ENCODE results near the gene USP35. TPM values are rescaled to one million over a fixed set of nuclear protein-coding genes. Genes with fewer than 3 reads are reported as not detected.
A peak's percentile ranks its signal among the peaks of the same experiment; 100 is the strongest.
"Not testable (repeated sequence)": the region's sequence is repeated elsewhere in the genome, so short reads cannot be mapped to it uniquely, and the experiment has no call there.

Gene USP35
- total and polyA plus RNA-seq, 2 donors (not counting 1 experiment from before 2014, with no cell fraction given), result 4.6 to 13.0 TPM

- no peaks in the 10 kb centered on the region for H3K79me2 ChIP-seq (ENCODE audit: control insufficient read depth, insufficient read depth, low read length)
- H3K9ac ChIP-seq (ENCODE audit: insufficient read depth, low read length), result no peak overlapping the region
- no peaks in the 10 kb centered on the region for H3K27me3 ChIP-seq (ENCODE audit: control insufficient read depth, insufficient read depth, low read length)
- no peaks in the 10 kb centered on the region for H4K20me1 ChIP-seq (ENCODE audit: control insufficient read depth, extremely low read depth, insufficient read depth, low read length)
- no peaks in the 10 kb centered on the region for H3K9me3 ChIP-seq (ENCODE audit: control insufficient read depth, insufficient read depth, low read depth, low read length)
- H3K4me2 ChIP-seq (ENCODE audit: extremely low read depth, insufficient read depth, low read length), result no peak overlapping the region
- no peaks in the 10 kb centered on the region for H3K4me1 ChIP-seq (ENCODE audit: control insufficient read depth, extremely low read depth, insufficient read depth, low read length)
- no peak overlapping the region for H2AFZ ChIP-seq (ENCODE audit: low read length)
- DNase-seq (ENCODE audit: low read depth in 2 of 2), result no peak
- H3K36me3 ChIP-seq (ENCODE audit: control insufficient read depth, insufficient read depth, low read length), result no peaks in the 10 kb centered on the region
- TF ChIP-seq, protein P1, sequence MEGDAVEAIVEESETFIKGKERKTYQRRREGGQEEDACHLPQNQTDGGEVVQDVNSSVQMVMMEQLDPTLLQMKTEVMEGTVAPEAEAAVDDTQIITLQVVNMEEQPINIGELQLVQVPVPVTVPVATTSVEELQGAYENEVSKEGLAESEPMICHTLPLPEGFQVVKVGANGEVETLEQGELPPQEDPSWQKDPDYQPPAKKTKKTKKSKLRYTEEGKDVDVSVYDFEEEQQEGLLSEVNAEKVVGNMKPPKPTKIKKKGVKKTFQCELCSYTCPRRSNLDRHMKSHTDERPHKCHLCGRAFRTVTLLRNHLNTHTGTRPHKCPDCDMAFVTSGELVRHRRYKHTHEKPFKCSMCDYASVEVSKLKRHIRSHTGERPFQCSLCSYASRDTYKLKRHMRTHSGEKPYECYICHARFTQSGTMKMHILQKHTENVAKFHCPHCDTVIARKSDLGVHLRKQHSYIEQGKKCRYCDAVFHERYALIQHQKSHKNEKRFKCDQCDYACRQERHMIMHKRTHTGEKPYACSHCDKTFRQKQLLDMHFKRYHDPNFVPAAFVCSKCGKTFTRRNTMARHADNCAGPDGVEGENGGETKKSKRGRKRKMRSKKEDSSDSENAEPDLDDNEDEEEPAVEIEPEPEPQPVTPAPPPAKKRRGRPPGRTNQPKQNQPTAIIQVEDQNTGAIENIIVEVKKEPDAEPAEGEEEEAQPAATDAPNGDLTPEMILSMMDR (conservative IDR thresholded peaks at IDR 0.05 in 1 of 2, IDR thresholded peaks at IDR 0.05 in 1 of 2; ENCODE audit: low read depth in 1 of 2, low read length in 2 of 2), result no peak
- no peak for TF ChIP-seq EZH2 (IDR thresholded peaks at IDR 0.05; ENCODE audit: low read length, missing control alignments)
- H3K27ac ChIP-seq (ENCODE audit: insufficient read depth, low read length), result no peak overlapping the region
- H3K4me3 ChIP-seq (replicated peaks in 1 of 4; ENCODE audit: control extremely low read depth in 1 of 4, insufficient read depth in 1 of 4, low read depth in 3 of 4, low read length in 4 of 4), result no peak overlapping the region
These were observed 41.6 kb downstream of the USP35 start for GRCh38 chr11:78230161-78230877.

DNA sequence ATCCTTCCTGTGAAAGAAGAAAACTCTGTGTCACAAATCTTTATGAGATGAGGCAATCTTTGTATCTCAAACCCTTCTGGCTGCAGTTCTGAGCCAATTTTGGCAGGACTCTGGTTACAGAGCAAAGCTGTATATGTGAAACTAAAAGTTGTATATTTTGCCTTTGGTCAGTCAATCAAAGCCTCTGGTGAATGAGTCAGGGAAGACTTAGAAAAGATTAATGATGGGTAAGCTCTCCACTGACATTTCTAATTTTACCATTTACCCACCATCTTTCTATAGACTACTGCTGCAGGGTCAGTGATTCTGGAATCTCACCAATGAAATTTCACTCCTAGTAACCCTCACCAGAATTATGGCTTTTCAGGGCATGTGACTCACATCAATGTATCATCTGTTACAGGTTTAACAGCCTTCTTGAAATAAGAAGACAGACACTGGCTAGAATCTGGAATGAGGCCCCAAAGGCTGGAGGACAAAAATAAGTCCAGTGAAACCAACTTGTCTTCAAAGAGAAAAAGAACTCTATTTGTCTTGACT, 43.3 kb downstream of the USP35 start:
- H3K4me1 ChIP-seq (ENCODE audit: control insufficient read depth, extremely low read depth, insufficient read depth, low read length), result no peaks in the 10 kb centered on the region
- no peak overlapping the region for H3K4me3 ChIP-seq (replicated peaks in 1 of 4; ENCODE audit: control extremely low read depth in 1 of 4, insufficient read depth in 1 of 4, low read depth in 3 of 4, low read length in 4 of 4)
- no peak overlapping the region for H2AFZ ChIP-seq (ENCODE audit: low read length)
- no peak overlapping the region for H3K9ac ChIP-seq (ENCODE audit: insufficient read depth, low read length)
- no peaks in the 10 kb centered on the region for H4K20me1 ChIP-seq (ENCODE audit: control insufficient read depth, extremely low read depth, insufficient read depth, low read length)
- H3K27me3 ChIP-seq (ENCODE audit: control insufficient read depth, insufficient read depth, low read length), result no peaks in the 10 kb centered on the region
- no peak overlapping the region for H3K4me2 ChIP-seq (ENCODE audit: extremely low read depth, insufficient read depth, low read length)
- peak; percentile 80 to 88 for DNase-seq (ENCODE audit: low read depth in 2 of 2)
- no peaks in the 10 kb centered on the region for H3K9me3 ChIP-seq (ENCODE audit: control insufficient read depth, insufficient read depth, low read depth, low read length)
- H3K27ac ChIP-seq (ENCODE audit: insufficient read depth, low read length), result no peak overlapping the region
- TF ChIP-seq, protein P1 (conservative IDR thresholded peaks at IDR 0.05 in 1 of 2, IDR thresholded peaks at IDR 0.05 in 1 of 2; ENCODE audit: low read depth in 1 of 2, low read length in 2 of 2), result no peak
- no peak for TF ChIP-seq EZH2 (IDR thresholded peaks at IDR 0.05; ENCODE audit: low read length, missing control alignments)
- no peaks in the 10 kb centered on the region for H3K79me2 ChIP-seq (ENCODE audit: control insufficient read depth, insufficient read depth, low read length)
- H3K36me3 ChIP-seq (ENCODE audit: control insufficient read depth, insufficient read depth, low read length), result no peaks in the 10 kb centered on the region

- H4K20me1 ChIP-seq (ENCODE audit: control insufficient read depth, extremely low read depth, insufficient read depth, low read length); H3K79me2 ChIP-seq (ENCODE audit: control insufficient read depth, insufficient read depth, low read length); H3K4me1 ChIP-seq (ENCODE audit: control insufficient read depth, extremely low read depth, insufficient read depth, low read length); H3K4me3 ChIP-seq (replicated peaks in 1 of 4; ENCODE audit: control extremely low read depth in 1 of 4, insufficient read depth in 1 of 4, low read depth in 3 of 4, low read length in 4 of 4); H3K27ac ChIP-seq (ENCODE audit: insufficient read depth, low read length); H2AFZ ChIP-seq (ENCODE audit: low read length); H3K9ac ChIP-seq (ENCODE audit: insufficient read depth, low read length); H3K4me2 ChIP-seq (ENCODE audit: extremely low read depth, insufficient read depth, low read length); H3K36me3 ChIP-seq (ENCODE audit: control insufficient read depth, insufficient read depth, low read length); H3K9me3 ChIP-seq (ENCODE audit: control insufficient read depth, insufficient read depth, low read depth, low read length); H3K27me3 ChIP-seq (ENCODE audit: control insufficient read depth, insufficient read depth, low read length); DNase-seq (ENCODE audit: low read depth in 2 of 2): not testable (repeated sequence)
These were observed 44.3 kb downstream of the USP35 start for GRCh38 chr11:78233046-78233445.

Measured in fibroblast of lung (primary cell).